ENCODE results near the gene CLC.

DNA sequence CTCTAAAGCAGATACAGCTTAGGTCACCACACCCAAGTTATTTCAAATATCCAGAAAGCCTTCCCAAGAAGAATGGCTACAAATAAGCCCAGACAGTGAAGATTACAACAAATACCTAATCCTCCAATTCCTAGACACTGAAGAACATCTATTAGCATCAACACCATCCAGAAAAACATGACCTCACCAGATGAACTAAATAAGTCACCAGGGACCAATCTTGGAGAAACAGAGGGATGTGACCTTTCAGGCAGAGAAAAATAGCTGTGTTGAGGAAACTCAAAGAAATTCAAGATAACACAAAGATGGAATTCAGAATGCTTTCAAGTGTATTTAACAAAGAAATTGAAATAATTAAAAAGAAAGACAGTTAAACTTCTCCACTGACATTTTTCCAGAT lies 15.0 kb upstream of the CLC start:
- TF ChIP-seq, protein P1, sequence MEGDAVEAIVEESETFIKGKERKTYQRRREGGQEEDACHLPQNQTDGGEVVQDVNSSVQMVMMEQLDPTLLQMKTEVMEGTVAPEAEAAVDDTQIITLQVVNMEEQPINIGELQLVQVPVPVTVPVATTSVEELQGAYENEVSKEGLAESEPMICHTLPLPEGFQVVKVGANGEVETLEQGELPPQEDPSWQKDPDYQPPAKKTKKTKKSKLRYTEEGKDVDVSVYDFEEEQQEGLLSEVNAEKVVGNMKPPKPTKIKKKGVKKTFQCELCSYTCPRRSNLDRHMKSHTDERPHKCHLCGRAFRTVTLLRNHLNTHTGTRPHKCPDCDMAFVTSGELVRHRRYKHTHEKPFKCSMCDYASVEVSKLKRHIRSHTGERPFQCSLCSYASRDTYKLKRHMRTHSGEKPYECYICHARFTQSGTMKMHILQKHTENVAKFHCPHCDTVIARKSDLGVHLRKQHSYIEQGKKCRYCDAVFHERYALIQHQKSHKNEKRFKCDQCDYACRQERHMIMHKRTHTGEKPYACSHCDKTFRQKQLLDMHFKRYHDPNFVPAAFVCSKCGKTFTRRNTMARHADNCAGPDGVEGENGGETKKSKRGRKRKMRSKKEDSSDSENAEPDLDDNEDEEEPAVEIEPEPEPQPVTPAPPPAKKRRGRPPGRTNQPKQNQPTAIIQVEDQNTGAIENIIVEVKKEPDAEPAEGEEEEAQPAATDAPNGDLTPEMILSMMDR (IDR thresholded peaks at IDR 0.05) = no peak
- TF ChIP-seq POLR2A (IDR thresholded peaks at IDR 0.05) = no peak
